Liver (tissue), 3 donors: ENCODE results near the gene EN1.

ENCODE experiments used
- JUND ChIP-seq, 2 donors: IDR thresholded peaks; 2 replicates each; pipeline ENCODE4 v1.6.1; 2016; ENCODE audit warnings: antibody characterized with exemption in 2 of 2
- MAX ChIP-seq: IDR thresholded peaks from 2 replicates; pipeline ENCODE4 v1.6.1; 2016; ENCODE audit warnings: antibody characterized with exemption
- REST ChIP-seq: IDR thresholded peaks from 2 replicates; pipeline ENCODE4 v1.6.1; 2016; ENCODE audit warnings: antibody characterized with exemption, mild to moderate bottlenecking
- SP1 ChIP-seq: IDR thresholded peaks from 2 replicates; pipeline ENCODE4 v1.6.1; 2018; ENCODE audit warnings: antibody characterized with exemption, mild to moderate bottlenecking
- TF ChIP-seq, protein P1 (sequence below): fragments of 150-350 bp; IDR thresholded peaks from 2 replicates; pipeline ENCODE4 v1.5.1; 2017; ENCODE audit warnings: improper control_type of control experiment, low read depth, low read length; ENCODE audit not compliant: missing input control
- donor health status: healthy.
- donor health status: healthy.

DNA sequence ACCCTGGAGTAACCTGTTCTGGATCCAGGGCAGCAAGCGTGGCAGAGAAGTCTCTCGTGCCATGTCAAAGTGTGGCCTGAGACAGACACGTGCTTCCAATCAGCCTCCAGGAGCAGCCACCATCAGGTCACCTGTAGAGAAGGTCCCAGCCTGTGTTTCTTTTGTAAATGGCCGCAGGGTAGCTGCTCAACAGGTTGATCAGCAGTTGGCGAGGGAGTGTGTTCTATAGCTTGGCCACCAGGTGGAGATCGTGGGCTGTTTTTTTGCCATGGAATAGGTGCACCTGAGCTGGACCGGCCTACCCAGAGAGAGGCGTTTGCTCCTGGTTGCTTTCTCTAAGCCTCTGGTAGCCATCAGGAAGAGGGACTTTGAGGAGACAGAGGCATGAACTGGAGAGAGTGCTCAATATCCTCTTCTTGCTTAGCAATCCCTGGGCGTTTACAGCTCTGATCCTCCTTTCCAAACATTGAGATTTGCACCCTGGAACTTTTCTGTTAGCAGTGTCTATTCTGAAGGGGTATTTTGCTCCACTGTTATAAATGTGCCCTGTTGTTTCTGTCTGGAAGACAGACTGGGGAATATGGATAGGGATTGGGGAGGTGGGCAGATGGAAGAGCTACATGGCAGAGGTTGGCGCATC is 34.2 kb upstream of the EN1 start:
- no peak for TF ChIP-seq SP1
- TF ChIP-seq, protein P1, sequence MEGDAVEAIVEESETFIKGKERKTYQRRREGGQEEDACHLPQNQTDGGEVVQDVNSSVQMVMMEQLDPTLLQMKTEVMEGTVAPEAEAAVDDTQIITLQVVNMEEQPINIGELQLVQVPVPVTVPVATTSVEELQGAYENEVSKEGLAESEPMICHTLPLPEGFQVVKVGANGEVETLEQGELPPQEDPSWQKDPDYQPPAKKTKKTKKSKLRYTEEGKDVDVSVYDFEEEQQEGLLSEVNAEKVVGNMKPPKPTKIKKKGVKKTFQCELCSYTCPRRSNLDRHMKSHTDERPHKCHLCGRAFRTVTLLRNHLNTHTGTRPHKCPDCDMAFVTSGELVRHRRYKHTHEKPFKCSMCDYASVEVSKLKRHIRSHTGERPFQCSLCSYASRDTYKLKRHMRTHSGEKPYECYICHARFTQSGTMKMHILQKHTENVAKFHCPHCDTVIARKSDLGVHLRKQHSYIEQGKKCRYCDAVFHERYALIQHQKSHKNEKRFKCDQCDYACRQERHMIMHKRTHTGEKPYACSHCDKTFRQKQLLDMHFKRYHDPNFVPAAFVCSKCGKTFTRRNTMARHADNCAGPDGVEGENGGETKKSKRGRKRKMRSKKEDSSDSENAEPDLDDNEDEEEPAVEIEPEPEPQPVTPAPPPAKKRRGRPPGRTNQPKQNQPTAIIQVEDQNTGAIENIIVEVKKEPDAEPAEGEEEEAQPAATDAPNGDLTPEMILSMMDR = peak; percentile 84
- TF ChIP-seq JUND (IDR thresholded peaks at IDR 0.05) = no peak
- no peak for TF ChIP-seq MAX
- TF ChIP-seq REST = no peak
